ENCODE data around the gene TERT. TPM values are rescaled to one million over a fixed set of nuclear protein-coding genes. Genes with fewer than 3 reads are reported as not detected.

TERT gene
- total RNA-seq, 3 donors from 2014 or later (not counting 1 experiment from before 2014, with no cell fraction given) = not detected

GRCh38 chr5:1217596-1218206 is 77.2 kb downstream of the TERT start:
- Histone ChIP-seq H3K27me3 (ENCODE audit: control insufficient read depth, insufficient read depth, low read length) (no peaks in the 10 kb centered on the region), H3K27ac (ENCODE audit: low read length) (no peak overlapping the region), H3K4me1 (ENCODE audit: control insufficient read depth, insufficient read depth, low read length) (no peaks in the 10 kb centered on the region), H3K4me3 (ENCODE audit: low read length) (no peak overlapping the region), H3K36me3 (ENCODE audit: control insufficient read depth, insufficient read depth, low read length) (no peaks in the 10 kb centered on the region), H3K9me3 (ENCODE audit: control insufficient read depth, insufficient read depth, low read length) (no peaks in the 10 kb centered on the region)
- H3K4me3 Mint-ChIP-seq = no peak overlapping the region
- H3K27me3 Mint-ChIP-seq (ENCODE audit: low read depth in 2 of 2) = no peaks in the 10 kb centered on the region
- TF ChIP-seq, protein P1, sequence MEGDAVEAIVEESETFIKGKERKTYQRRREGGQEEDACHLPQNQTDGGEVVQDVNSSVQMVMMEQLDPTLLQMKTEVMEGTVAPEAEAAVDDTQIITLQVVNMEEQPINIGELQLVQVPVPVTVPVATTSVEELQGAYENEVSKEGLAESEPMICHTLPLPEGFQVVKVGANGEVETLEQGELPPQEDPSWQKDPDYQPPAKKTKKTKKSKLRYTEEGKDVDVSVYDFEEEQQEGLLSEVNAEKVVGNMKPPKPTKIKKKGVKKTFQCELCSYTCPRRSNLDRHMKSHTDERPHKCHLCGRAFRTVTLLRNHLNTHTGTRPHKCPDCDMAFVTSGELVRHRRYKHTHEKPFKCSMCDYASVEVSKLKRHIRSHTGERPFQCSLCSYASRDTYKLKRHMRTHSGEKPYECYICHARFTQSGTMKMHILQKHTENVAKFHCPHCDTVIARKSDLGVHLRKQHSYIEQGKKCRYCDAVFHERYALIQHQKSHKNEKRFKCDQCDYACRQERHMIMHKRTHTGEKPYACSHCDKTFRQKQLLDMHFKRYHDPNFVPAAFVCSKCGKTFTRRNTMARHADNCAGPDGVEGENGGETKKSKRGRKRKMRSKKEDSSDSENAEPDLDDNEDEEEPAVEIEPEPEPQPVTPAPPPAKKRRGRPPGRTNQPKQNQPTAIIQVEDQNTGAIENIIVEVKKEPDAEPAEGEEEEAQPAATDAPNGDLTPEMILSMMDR (IDR thresholded peaks at IDR 0.05) = no peak
- H3K4me1 Mint-ChIP-seq = no peaks in the 10 kb centered on the region
- intact Hi-C loops (cut with micrococcal nuclease) = no loop called here
- no peaks in the 10 kb centered on the region for H3K9me3 Mint-ChIP-seq
- ATAC-seq (no peak), DNase-seq (peak in 1 of 2 donors; percentile 21)
- no peaks in the 10 kb centered on the region for H3K36me3 Mint-ChIP-seq
- no peak overlapping the region for H3K27ac Mint-ChIP-seq
- 53% methylated on average over 24 of the region's 24 CpGs for WGBS (ENCODE audit: insufficient coverage)

GRCh38 chr5:1216918-1217295 is 78.0 kb downstream of the TERT start:
- 87% methylated on average over 18 of the region's 18 CpGs for WGBS (ENCODE audit: insufficient coverage)
- no peaks in the 10 kb centered on the region for H3K27me3 ChIP-seq (ENCODE audit: control insufficient read depth, insufficient read depth, low read length)
- H3K4me3 ChIP-seq (ENCODE audit: low read length) = no peak overlapping the region
- no peaks in the 10 kb centered on the region for H3K4me1 Mint-ChIP-seq
- no peaks in the 10 kb centered on the region for H3K9me3 ChIP-seq (ENCODE audit: control insufficient read depth, insufficient read depth, low read length)
- H3K36me3 ChIP-seq (ENCODE audit: control insufficient read depth, insufficient read depth, low read length) = no peaks in the 10 kb centered on the region
- no peaks in the 10 kb centered on the region for H3K9me3 Mint-ChIP-seq
- no peak overlapping the region for H3K4me3 Mint-ChIP-seq
- no peak overlapping the region for H3K27ac ChIP-seq (ENCODE audit: low read length)
- intact Hi-C loops (cut with micrococcal nuclease) = no loop called here
- H3K27me3 Mint-ChIP-seq (ENCODE audit: low read depth in 2 of 2) = no peaks in the 10 kb centered on the region
- TF ChIP-seq, protein P1 (IDR thresholded peaks at IDR 0.05) = no peak
- H3K4me1 ChIP-seq (ENCODE audit: control insufficient read depth, insufficient read depth, low read length) = no peaks in the 10 kb centered on the region
- ATAC-seq (no peak), DNase-seq (no peak)
- no peaks in the 10 kb centered on the region for H3K36me3 Mint-ChIP-seq
- H3K27ac Mint-ChIP-seq = no peak overlapping the region

DNA sequence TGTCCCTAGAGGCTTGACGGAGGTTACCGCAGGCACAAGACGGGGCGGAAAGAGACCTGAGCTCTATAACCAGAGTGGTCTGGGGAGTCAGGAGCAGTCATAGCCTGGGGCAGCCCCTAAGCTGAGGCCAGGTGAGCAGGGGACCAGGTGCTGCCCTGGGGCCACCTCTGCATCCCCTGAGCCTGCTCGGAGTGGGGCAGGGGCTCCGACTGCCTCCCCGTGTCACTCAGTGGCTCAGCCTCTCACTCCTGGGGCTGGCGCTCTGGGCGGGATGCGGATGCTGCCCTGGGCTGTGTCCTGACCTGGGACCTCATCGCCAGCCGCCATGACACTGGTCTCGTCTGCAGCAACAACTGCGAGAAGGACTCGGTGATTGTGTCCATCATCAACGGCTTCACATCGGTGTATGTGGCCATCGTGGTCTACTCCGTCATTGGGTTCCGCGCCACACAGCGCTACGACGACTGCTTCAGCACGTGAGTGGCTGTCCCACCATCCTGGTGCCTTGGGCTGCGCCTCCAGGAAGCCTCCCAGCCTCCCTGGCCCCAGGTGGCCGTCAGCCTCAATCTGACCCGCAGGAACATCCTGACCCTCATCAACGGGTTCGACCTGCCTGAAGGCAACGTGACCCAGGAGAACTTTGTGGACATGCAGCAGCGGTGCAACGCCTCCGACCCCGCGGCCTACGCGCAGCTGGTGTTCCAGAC is 78.5 kb downstream of the TERT start:
- Histone ChIP-seq H3K9me3 (ENCODE audit: control insufficient read depth, insufficient read depth, low read length) (no peaks in the 10 kb centered on the region), H3K27ac (ENCODE audit: low read length) (no peak overlapping the region), H3K4me1 (ENCODE audit: control insufficient read depth, insufficient read depth, low read length) (no peaks in the 10 kb centered on the region), H3K36me3 (ENCODE audit: control insufficient read depth, insufficient read depth, low read length) (no peaks in the 10 kb centered on the region), H3K27me3 (ENCODE audit: control insufficient read depth, insufficient read depth, low read length) (no peaks in the 10 kb centered on the region), H3K4me3 (ENCODE audit: low read length) (no peak overlapping the region)
- H3K36me3 Mint-ChIP-seq = no peaks in the 10 kb centered on the region
- no peaks in the 10 kb centered on the region for H3K27me3 Mint-ChIP-seq (ENCODE audit: low read depth in 2 of 2)
- intact Hi-C loops (cut with micrococcal nuclease) = no loop called here
- TF ChIP-seq, protein P1 (IDR thresholded peaks at IDR 0.05) = no peak
- no peak overlapping the region for H3K4me3 Mint-ChIP-seq
- WGBS (ENCODE audit: insufficient coverage) = 94% methylated on average over 38 of the region's 38 CpGs
- ATAC-seq (no peak), DNase-seq (no peak)
- no peak overlapping the region for H3K27ac Mint-ChIP-seq
- no peaks in the 10 kb centered on the region for H3K4me1 Mint-ChIP-seq
- H3K9me3 Mint-ChIP-seq = no peaks in the 10 kb centered on the region
